ENCODE data around the gene VSIG10L2. TPM values are rescaled to one million over a fixed set of nuclear protein-coding genes. Genes with fewer than 3 reads are reported as not detected.

The VSIG10L2 gene
- total RNA-seq, 1 experiment from 2014 or later: not detected

- TF ChIP-seq ZBTB33 (IDR thresholded peaks at IDR 0.05; ENCODE audit: extremely low read depth, insufficient replicate concordance, low read length): no peak
- TF ChIP-seq ZNF274 (IDR thresholded peaks at IDR 0.05; ENCODE audit: low read depth, low read length): no peak
- no peak for TF ChIP-seq CBX3 (IDR thresholded peaks at IDR 0.05; ENCODE audit: low read depth)
- TF ChIP-seq EZH2 (IDR thresholded peaks at IDR 0.05): no peak
- TF ChIP-seq ELF1 (IDR thresholded peaks at IDR 0.05; ENCODE audit: borderline replicate concordance, low read depth): no peak
- TF ChIP-seq RAD21 (IDR thresholded peaks at IDR 0.05; ENCODE audit: low read depth): no peak
- TF ChIP-seq CTCF (IDR thresholded peaks at IDR 0.05 in 2 of 3, conservative IDR thresholded peaks at IDR 0.05 in 1 of 3; ENCODE audit: borderline replicate concordance in 1 of 3, insufficient read depth in 1 of 3, low read depth in 2 of 3, low read length in 2 of 3): no peak
- TF ChIP-seq JUND (IDR thresholded peaks at IDR 0.05): no peak
- TF ChIP-seq EZH2phosphoT487 (IDR thresholded peaks at IDR 0.05; ENCODE audit: borderline replicate concordance): no peak
- TF ChIP-seq CEBPB (IDR thresholded peaks at IDR 0.05; ENCODE audit: low read depth): no peak
- TF ChIP-seq ZFX (IDR thresholded peaks at IDR 0.05): no peak
- no peak for TF ChIP-seq ATF3 (IDR thresholded peaks at IDR 0.05)
- no peak for TF ChIP-seq SRF (IDR thresholded peaks at IDR 0.05; ENCODE audit: low read depth)
- no peak for TF ChIP-seq FOSL1 (IDR thresholded peaks at IDR 0.05; ENCODE audit: low read depth)
- no peak for TF ChIP-seq SIN3A (IDR thresholded peaks at IDR 0.05; ENCODE audit: low read depth)
- H3K36me3 ChIP-seq (ENCODE audit: control insufficient read depth in 1 of 2, insufficient read depth in 2 of 2, low read length in 2 of 2): no peaks in the 10 kb centered on the region
- no peak overlapping the region for H2AFZ ChIP-seq (ENCODE audit: low read depth, low read length, poor library complexity, severe bottlenecking)
- H3K4me2 ChIP-seq (ENCODE audit: low read length): no peak overlapping the region
- intact Hi-C loops (cut with micrococcal nuclease): no loop called here
- ATAC-seq (no peak), DNase-seq (ENCODE audit: low read depth, low spot score) (no peak)
- no peak overlapping the region for H3K27ac ChIP-seq (ENCODE audit: low read depth, low read length)
- POLR2A ChIA-PET: no interaction called here
- no peaks in the 10 kb centered on the region for H3K79me2 ChIP-seq (ENCODE audit: insufficient read depth, low read length)
- no peaks in the 10 kb centered on the region for H4K20me1 ChIP-seq (ENCODE audit: insufficient read depth)
- H3K9ac ChIP-seq (ENCODE audit: low read length): no peak overlapping the region
- no peaks in the 10 kb centered on the region for H3K4me1 ChIP-seq (ENCODE audit: control insufficient read depth in 1 of 2, insufficient read depth in 2 of 2, low read length in 2 of 2)
- no peak overlapping the region for H3K4me3 ChIP-seq (replicated peaks in 1 of 2; ENCODE audit: low read depth in 1 of 2, low read length in 2 of 2)
- no TSS peak for BruUV-seq (replicated peaks)
- H3K9me3 ChIP-seq (ENCODE audit: control insufficient read depth in 1 of 2, insufficient read depth in 1 of 2, low read depth in 1 of 2, low read length in 2 of 2): no peaks in the 10 kb centered on the region
- 0 out of 2 replicates have a peak, but pooled peaks cover 5% of the 10 kb centered on the region for H3K27me3 ChIP-seq (ENCODE audit: insufficient read depth, low read length)
- RAD21 ChIA-PET (ENCODE audit: low non-redundant PET in 1 of 2, low total read pairs in 2 of 2, uncharacterized antibody in 2 of 2, unreplicated experiment in 2 of 2): no interaction called here
- no peaks in the 10 kb centered on the region for H3K9me2 ChIP-seq (ENCODE audit: insufficient read depth)
- CTCF ChIA-PET: no interaction called here
These were observed 15.8 kb upstream of the VSIG10L2 start for GRCh38 chr11:125930076-125930450.
